Liver (tissue), 9 donors: ENCODE results near the gene MADD. TPM values are rescaled to one million over a fixed set of nuclear protein-coding genes. Genes with fewer than 3 reads are reported as not detected.

Experiments used
- DNase-seq: peaks from one replicate; pipeline ENCODE4 v3.0.0-alpha.2; 2017; ENCODE audit warnings: low spot score
- H3K27ac ChIP-seq, 2 donors: one replicate each; pipeline ENCODE4 v1.7.0; 2013; ENCODE audit warnings: inconsistent platforms in 2 of 2, low read length in 2 of 2, control low read depth in 1 of 2, low read depth in 1 of 2, mild to moderate bottlenecking in 1 of 2
- H3K27me3 ChIP-seq, 4 donors: one replicate each; pipeline versions ENCODE4 v1.6.1 to v1.7.0; 2013; ENCODE audit warnings: low read length in 3 of 4, inconsistent platforms in 1 of 4, mild to moderate bottlenecking in 1 of 4, moderate library complexity in 1 of 4; ENCODE audit not compliant: control insufficient read depth in 4 of 4, insufficient read depth in 4 of 4
- H3K36me3 ChIP-seq, 4 donors: one replicate each; pipeline versions ENCODE4 v1.6.1 to v1.7.0; 2013; ENCODE audit warnings: low read length in 3 of 4, mild to moderate bottlenecking in 3 of 4, low read depth in 1 of 4, moderate library complexity in 1 of 4; ENCODE audit not compliant: control insufficient read depth in 4 of 4, insufficient read depth in 3 of 4
- H3K4me1 ChIP-seq, 4 donors: one replicate each; pipeline versions ENCODE4 v1.6.1 to v1.7.0; 2013; ENCODE audit warnings: low read length in 3 of 4, mild to moderate bottlenecking in 3 of 4, moderate library complexity in 1 of 4; ENCODE audit not compliant: control insufficient read depth in 4 of 4, insufficient read depth in 4 of 4
- H3K4me3 ChIP-seq, 3 donors: one replicate each; pipeline versions ENCODE4 v1.6.1 to v1.7.0; 2013; ENCODE audit warnings: low read length in 3 of 3, control low read depth in 1 of 3, low read depth in 1 of 3, mild to moderate bottlenecking in 1 of 3
- H3K9ac ChIP-seq, 2 donors: one replicate each; pipeline ENCODE4 v1.7.0; 2013; ENCODE audit warnings: low read length in 2 of 2, mild to moderate bottlenecking in 2 of 2, moderate library complexity in 2 of 2, control low read depth in 1 of 2, low read depth in 1 of 2
- H3K9me3 ChIP-seq, 4 donors: one replicate each; pipeline versions ENCODE4 v1.6.1 to v1.7.0; 2013; ENCODE audit warnings: low read length in 3 of 4; ENCODE audit not compliant: control insufficient read depth in 4 of 4
- CTCF ChIP-seq: fragments of 150-350 bp; IDR thresholded peaks from 2 replicates; pipeline ENCODE4 v1.5.1; 2017; ENCODE audit warnings: improper control_type of control experiment, low read depth, low read length; ENCODE audit not compliant: missing input control
- EGR1 ChIP-seq, 2 donors: IDR thresholded peaks; 2 replicates each; pipeline ENCODE4 v1.6.1; 2016 to 2018; ENCODE audit warnings: antibody characterized with exemption in 2 of 2, low read depth in 2 of 2
- FOXA1 ChIP-seq: IDR thresholded peaks from 2 replicates; pipeline ENCODE4 v1.6.1; 2016; ENCODE audit warnings: antibody characterized with exemption
- GABPA ChIP-seq, 2 donors: IDR thresholded peaks in 1 of 2; conservative IDR thresholded peaks in 1 of 2; 2 replicates each; pipeline ENCODE4 v1.6.1; 2016; ENCODE audit warnings: antibody characterized with exemption in 2 of 2, mild to moderate bottlenecking in 1 of 2, moderate library complexity in 1 of 2
- HNF4A ChIP-seq, 2 donors: conservative IDR thresholded peaks; 2 replicates each; pipeline ENCODE4 v1.6.1; 2016; ENCODE audit warnings: antibody characterized with exemption in 2 of 2, mild to moderate bottlenecking in 2 of 2
- HNF4G ChIP-seq: IDR thresholded peaks from 2 replicates; pipeline ENCODE4 v1.6.1; 2016; ENCODE audit warnings: antibody characterized with exemption
- JUND ChIP-seq, 2 donors: IDR thresholded peaks; 2 replicates each; pipeline ENCODE4 v1.6.1; 2016; ENCODE audit warnings: antibody characterized with exemption in 2 of 2
- RAD21 ChIP-seq, 2 donors: IDR thresholded peaks; 2 replicates each; pipeline ENCODE4 v1.6.1; 2016; ENCODE audit warnings: antibody characterized with exemption in 2 of 2, mild to moderate bottlenecking in 2 of 2
- RXRA ChIP-seq, 2 donors: IDR thresholded peaks; 2 replicates each; pipeline ENCODE4 v1.6.1; 2017 to 2018; ENCODE audit warnings: antibody characterized with exemption in 2 of 2, mild to moderate bottlenecking in 1 of 2
- SP1 ChIP-seq: IDR thresholded peaks from 2 replicates; pipeline ENCODE4 v1.6.1; 2018; ENCODE audit warnings: antibody characterized with exemption, mild to moderate bottlenecking
- TAF1 ChIP-seq: conservative IDR thresholded peaks from 2 replicates; pipeline ENCODE4 v1.6.1; 2016; ENCODE audit warnings: antibody characterized with exemption, mild to moderate bottlenecking
- YY1 ChIP-seq: IDR thresholded peaks from 2 replicates; pipeline ENCODE4 v1.6.1; 2016; ENCODE audit warnings: antibody characterized with exemption, mild to moderate bottlenecking
- WGBS: extraction: QIAGEN DNeasy Blood & Tissue Kit; methylation state at CpG from one replicate; pipeline ENCODE4 v1.1.7; 2013; 5-methylcytosine and 5-hydroxymethylcytosine counted together
- polyA plus RNA-seq, 2 donors: library from polyadenylated mRNA; stranded (reverse) in 1 of 2; unstranded in 1 of 2; fragments of 200-250 nt in 1 of 2; fragments of >200 nt in 1 of 2; fragmentation: Nextera tagmentation in 1 of 2; extraction: Ambion mirVana in 1 of 2; gene quantifications; one replicate each; pipeline versions ENCODE4 v1.2.1 to v1.2.3, GENCODE V29; 2013 to 2015
- total RNA-seq, 2 donors: library from RNA; depleted of rRNA; stranded (reverse); fragments of >200 nt; gene quantifications; one replicate each; pipeline ENCODE4 v1.2.3, GENCODE V29; 2014
- TF ChIP-seq, protein P1 (sequence below): IDR thresholded peaks from 2 replicates; pipeline ENCODE4 v1.6.1; 2016; ENCODE audit warnings: antibody characterized with exemption
- TF ChIP-seq, protein P2 (sequence below): IDR thresholded peaks from 2 replicates; pipeline ENCODE4 v1.6.1; 2016; ENCODE audit warnings: antibody characterized with exemption
- TF ChIP-seq, protein P3 (sequence below): IDR thresholded peaks from 2 replicates; pipeline ENCODE4 v1.6.1; 2016; ENCODE audit warnings: antibody characterized with exemption, mild to moderate bottlenecking
- donor health status: healthy.
- donor health status: healthy.
- donor health status: healthy.
- donor health status: healthy.
- donor health status: healthy.

The MADD gene
- total and polyA plus RNA-seq, 4 donors, result 9.9 to 20.5 (median 11.1) TPM

DNA sequence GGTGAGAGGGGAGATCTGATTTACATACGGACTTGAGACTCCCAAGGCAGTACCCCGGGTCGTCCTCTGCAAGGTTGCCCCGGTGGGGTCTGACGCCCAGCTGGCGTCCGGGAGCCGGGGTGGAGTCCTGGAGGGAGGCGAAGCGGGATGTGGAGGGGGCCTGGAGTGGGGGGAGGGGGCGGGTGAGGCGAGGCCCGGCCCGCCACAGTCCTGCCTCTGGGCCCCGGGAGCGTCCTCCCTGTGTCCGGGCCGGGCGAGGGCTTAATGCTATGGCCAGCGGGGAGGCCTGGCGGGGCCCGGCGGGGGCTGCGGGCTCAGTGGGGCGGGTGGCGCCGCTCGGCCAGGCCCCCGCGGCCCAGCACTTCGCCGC is 85.0 kb downstream of the MADD start:
- Histone ChIP-seq H3K27ac (no peak overlapping the region), H3K4me1 (peaks cover 0 to 6% (median 0%) of the 10 kb centered on the region in 4 donors), H3K36me3 (no peaks in the 10 kb centered on the region), H3K9ac (no peak overlapping the region), H3K27me3 (no peaks in the 10 kb centered on the region), H3K9me3 (no peaks in the 10 kb centered on the region), H3K4me3 (peak overlapping the region in 2 of 3 donors; percentile 29 to 65)
- DNase-seq, result no peak
- 20% methylated on average over 32 of the region's 32 CpGs for WGBS
- TF ChIP-seq, protein P1, sequence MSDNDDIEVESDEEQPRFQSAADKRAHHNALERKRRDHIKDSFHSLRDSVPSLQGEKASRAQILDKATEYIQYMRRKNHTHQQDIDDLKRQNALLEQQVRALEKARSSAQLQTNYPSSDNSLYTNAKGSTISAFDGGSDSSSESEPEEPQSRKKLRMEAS, result no peak
- TF ChIP-seq YY1, result no peak

GRCh38 chr11:47355283-47356128 is 85.6 kb downstream of the MADD start:
- peak overlapping the region in 2 of 3 donors; percentile 29 to 65 for H3K4me3 ChIP-seq
- no peaks in the 10 kb centered on the region for H3K27me3 ChIP-seq
- H3K36me3 ChIP-seq, result no peaks in the 10 kb centered on the region
- DNase-seq, result peak; percentile 85
- peaks cover 0 to 6% (median 0%) of the 10 kb centered on the region in 4 donors for H3K4me1 ChIP-seq
- no peak overlapping the region for H3K9ac ChIP-seq
- no peaks in the 10 kb centered on the region for H3K9me3 ChIP-seq
- no peak overlapping the region for H3K27ac ChIP-seq
- 35% methylated on average over 47 of the region's 47 CpGs for WGBS
- TF ChIP-seq, protein P1, result no peak
- TF ChIP-seq CTCF (peak; percentile 93), RAD21 (IDR thresholded peaks at IDR 0.05) (peak; percentile 92), FOXA1 (no peak), RXRA (IDR thresholded peaks at IDR 0.05) (peak in 1 of 2 donors; percentile 83), GABPA (IDR thresholded peaks at IDR 0.05 in 1 of 2, conservative IDR thresholded peaks at IDR 0.05 in 1 of 2) (no peak), HNF4A (conservative IDR thresholded peaks at IDR 0.05) (peak in 1 of 2 donors; percentile 71), HNF4G (no peak)

GRCh38 chr11:47356129-47356997 is 86.4 kb downstream of the MADD start:
- no peak overlapping the region for H3K9ac ChIP-seq
- no peaks in the 10 kb centered on the region for H3K36me3 ChIP-seq
- no peak for DNase-seq
- H3K27ac ChIP-seq, result no peak overlapping the region
- no peak overlapping the region for H3K4me3 ChIP-seq
- H3K27me3 ChIP-seq, result no peaks in the 10 kb centered on the region
- no peaks in the 10 kb centered on the region for H3K9me3 ChIP-seq
- H3K4me1 ChIP-seq, result peaks cover 0 to 6% (median 0%) of the 10 kb centered on the region in 4 donors
- 86% methylated on average over 9 of the region's 9 CpGs for WGBS
- TF ChIP-seq SP1 (no peak), JUND (IDR thresholded peaks at IDR 0.05) (no peak), HNF4G (no peak), GABPA (IDR thresholded peaks at IDR 0.05 in 1 of 2, conservative IDR thresholded peaks at IDR 0.05 in 1 of 2) (no peak), TAF1 (no peak), RAD21 (IDR thresholded peaks at IDR 0.05) (no peak), EGR1 (IDR thresholded peaks at IDR 0.05; ENCODE audit: low read depth in 2 of 2) (no peak)
- TF ChIP-seq, protein P1, result no peak
- TF ChIP-seq, protein P2, sequence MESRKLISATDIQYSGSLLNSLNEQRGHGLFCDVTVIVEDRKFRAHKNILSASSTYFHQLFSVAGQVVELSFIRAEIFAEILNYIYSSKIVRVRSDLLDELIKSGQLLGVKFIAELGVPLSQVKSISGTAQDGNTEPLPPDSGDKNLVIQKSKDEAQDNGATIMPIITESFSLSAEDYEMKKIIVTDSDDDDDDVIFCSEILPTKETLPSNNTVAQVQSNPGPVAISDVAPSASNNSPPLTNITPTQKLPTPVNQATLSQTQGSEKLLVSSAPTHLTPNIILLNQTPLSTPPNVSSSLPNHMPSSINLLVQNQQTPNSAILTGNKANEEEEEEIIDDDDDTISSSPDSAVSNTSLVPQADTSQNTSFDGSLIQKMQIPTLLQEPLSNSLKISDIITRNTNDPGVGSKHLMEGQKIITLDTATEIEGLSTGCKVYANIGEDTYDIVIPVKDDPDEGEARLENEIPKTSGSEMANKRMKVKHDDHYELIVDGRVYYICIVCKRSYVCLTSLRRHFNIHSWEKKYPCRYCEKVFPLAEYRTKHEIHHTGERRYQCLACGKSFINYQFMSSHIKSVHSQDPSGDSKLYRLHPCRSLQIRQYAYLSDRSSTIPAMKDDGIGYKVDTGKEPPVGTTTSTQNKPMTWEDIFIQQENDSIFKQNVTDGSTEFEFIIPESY, result no peak
- TF ChIP-seq, protein P3, sequence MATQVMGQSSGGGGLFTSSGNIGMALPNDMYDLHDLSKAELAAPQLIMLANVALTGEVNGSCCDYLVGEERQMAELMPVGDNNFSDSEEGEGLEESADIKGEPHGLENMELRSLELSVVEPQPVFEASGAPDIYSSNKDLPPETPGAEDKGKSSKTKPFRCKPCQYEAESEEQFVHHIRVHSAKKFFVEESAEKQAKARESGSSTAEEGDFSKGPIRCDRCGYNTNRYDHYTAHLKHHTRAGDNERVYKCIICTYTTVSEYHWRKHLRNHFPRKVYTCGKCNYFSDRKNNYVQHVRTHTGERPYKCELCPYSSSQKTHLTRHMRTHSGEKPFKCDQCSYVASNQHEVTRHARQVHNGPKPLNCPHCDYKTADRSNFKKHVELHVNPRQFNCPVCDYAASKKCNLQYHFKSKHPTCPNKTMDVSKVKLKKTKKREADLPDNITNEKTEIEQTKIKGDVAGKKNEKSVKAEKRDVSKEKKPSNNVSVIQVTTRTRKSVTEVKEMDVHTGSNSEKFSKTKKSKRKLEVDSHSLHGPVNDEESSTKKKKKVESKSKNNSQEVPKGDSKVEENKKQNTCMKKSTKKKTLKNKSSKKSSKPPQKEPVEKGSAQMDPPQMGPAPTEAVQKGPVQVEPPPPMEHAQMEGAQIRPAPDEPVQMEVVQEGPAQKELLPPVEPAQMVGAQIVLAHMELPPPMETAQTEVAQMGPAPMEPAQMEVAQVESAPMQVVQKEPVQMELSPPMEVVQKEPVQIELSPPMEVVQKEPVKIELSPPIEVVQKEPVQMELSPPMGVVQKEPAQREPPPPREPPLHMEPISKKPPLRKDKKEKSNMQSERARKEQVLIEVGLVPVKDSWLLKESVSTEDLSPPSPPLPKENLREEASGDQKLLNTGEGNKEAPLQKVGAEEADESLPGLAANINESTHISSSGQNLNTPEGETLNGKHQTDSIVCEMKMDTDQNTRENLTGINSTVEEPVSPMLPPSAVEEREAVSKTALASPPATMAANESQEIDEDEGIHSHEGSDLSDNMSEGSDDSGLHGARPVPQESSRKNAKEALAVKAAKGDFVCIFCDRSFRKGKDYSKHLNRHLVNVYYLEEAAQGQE, result no peak
